ENCODE measurements around the gene ACAA1. TPM values are rescaled to one million over a fixed set of nuclear protein-coding genes. Genes with fewer than 3 reads are reported as not detected.

Gene ACAA1
- total and polyA plus RNA-seq, 2 of the 13 experiments (the other 11 are each of a cell fraction or from before 2014, with no cell fraction given), result 60.8 to 188 TPM

- TF ChIP-seq ARID4A (CRISPR knock-in tag; IDR thresholded peaks at IDR 0.05; ENCODE audit: borderline replicate concordance) (peak; percentile 86; the same call in 1 of the 2 replicates), RARA (CRISPR knock-in tag; IDR thresholded peaks at IDR 0.05) (peak; percentile 83), U2AF2 (IDR thresholded peaks at IDR 0.05; ENCODE audit: low read depth, low read length) (no peak), ZNF235 (CRISPR knock-in tag; IDR thresholded peaks at IDR 0.05; ENCODE audit: borderline replicate concordance) (no peak), TCF7 (IDR thresholded peaks at IDR 0.05; ENCODE audit: low read depth) (peak; percentile 92), TEAD2 (CRISPR knock-in tag; IDR thresholded peaks at IDR 0.05) (no peak), ZFP36L1 (CRISPR knock-in tag; IDR thresholded peaks at IDR 0.05) (no peak), PHF20 (CRISPR knock-in tag; IDR thresholded peaks at IDR 0.05) (no peak), NCOR1 (IDR thresholded peaks at IDR 0.05; ENCODE audit: borderline replicate concordance, low read length) (peak; percentile 96), KIAA2018 (CRISPR knock-in tag; IDR thresholded peaks at IDR 0.05; ENCODE audit: borderline replicate concordance) (no peak), HNF4G (IDR thresholded peaks at IDR 0.05; ENCODE audit: borderline replicate concordance, low read depth, low read length) (peak; percentile 99), HNF4G (CRISPR knock-in tag; IDR thresholded peaks at IDR 0.05; ENCODE audit: borderline replicate concordance, low read depth) (peak; percentile 96), ZNF383 (CRISPR knock-in tag; IDR thresholded peaks at IDR 0.05; ENCODE audit: borderline replicate concordance) (no peak)
- TF ChIP-seq, protein P1, sequence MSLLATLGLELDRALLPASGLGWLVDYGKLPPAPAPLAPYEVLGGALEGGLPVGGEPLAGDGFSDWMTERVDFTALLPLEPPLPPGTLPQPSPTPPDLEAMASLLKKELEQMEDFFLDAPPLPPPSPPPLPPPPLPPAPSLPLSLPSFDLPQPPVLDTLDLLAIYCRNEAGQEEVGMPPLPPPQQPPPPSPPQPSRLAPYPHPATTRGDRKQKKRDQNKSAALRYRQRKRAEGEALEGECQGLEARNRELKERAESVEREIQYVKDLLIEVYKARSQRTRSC (CRISPR knock-in tag; IDR thresholded peaks at IDR 0.05; ENCODE audit: low read depth), result no peak
These were observed 3.1 kb downstream of the ACAA1 start (continued) for GRCh38 chr3:38133557-38134405.
